Measurements from ENCODE around the gene SPTBN1.

DNA sequence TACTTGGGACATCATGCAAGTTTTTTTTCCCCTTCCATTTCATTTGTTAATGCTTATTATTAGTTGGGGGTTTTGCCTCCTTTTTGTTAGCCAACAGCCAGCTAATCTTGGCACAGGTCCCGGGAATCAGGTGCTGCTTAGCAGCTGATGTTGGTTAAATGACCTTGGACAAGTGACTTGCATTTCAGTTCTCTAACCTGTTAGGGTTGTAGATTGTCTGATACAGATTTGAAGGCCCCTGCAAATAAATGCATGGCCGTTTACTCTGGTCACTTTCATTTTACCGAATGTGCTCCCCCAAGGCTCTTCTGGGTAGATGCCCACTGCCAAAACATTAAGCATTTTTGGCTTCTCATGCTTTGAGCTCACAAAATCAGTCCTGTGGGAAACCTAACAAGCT, 120.9 kb downstream of the SPTBN1 start:
- TF ChIP-seq, protein P1, sequence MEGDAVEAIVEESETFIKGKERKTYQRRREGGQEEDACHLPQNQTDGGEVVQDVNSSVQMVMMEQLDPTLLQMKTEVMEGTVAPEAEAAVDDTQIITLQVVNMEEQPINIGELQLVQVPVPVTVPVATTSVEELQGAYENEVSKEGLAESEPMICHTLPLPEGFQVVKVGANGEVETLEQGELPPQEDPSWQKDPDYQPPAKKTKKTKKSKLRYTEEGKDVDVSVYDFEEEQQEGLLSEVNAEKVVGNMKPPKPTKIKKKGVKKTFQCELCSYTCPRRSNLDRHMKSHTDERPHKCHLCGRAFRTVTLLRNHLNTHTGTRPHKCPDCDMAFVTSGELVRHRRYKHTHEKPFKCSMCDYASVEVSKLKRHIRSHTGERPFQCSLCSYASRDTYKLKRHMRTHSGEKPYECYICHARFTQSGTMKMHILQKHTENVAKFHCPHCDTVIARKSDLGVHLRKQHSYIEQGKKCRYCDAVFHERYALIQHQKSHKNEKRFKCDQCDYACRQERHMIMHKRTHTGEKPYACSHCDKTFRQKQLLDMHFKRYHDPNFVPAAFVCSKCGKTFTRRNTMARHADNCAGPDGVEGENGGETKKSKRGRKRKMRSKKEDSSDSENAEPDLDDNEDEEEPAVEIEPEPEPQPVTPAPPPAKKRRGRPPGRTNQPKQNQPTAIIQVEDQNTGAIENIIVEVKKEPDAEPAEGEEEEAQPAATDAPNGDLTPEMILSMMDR (conservative IDR thresholded peaks at IDR 0.05; ENCODE audit: low read depth, low read length), result no peak
- TF ChIP-seq EZH2 (IDR thresholded peaks at IDR 0.05; ENCODE audit: borderline replicate concordance, low read depth, low read length, poor library complexity, severe bottlenecking), result no peak

Data from A673 (cell line).